ENCODE measurements around the gene ORAI1.
"Not testable (repeated sequence)": the region's sequence is repeated elsewhere in the genome, so short reads cannot be mapped to it uniquely, and the experiment has no call there.

The ORAI1 gene

GRCh38 chr12:121579981-121580868 is 46.1 kb upstream of the ORAI1 start:
- no peak for TF ChIP-seq CTCF (IDR thresholded peaks at IDR 0.05; ENCODE audit: insufficient read depth, low read length, missing control alignments)
- DNase-seq (ENCODE audit: low read depth, low spot score): no peak
- POLR2A ChIA-PET: interaction anchor here (0.5 to 0.6 kb wide), 4 partner anchors 10 to 77 kb away, joined by 3 to 5 read pairs (median 4); no protein-coding TSS in a partner anchor
- CTCF ChIA-PET: interaction anchor here (0.9 to 4.6 kb wide), 3 partner anchors 8 to 214 kb away, joined by 3 to 54 read pairs (median 5); partner anchors contain the start of gene ORAI1
- H3K4me3 ChIP-seq (ENCODE audit: low read depth, low read length): peak overlapping the region; percentile 61

GRCh38 chr12:121580959-121581685 is 45.2 kb upstream of the ORAI1 start, which contains the start of gene KDM2B:
TSS of gene KDM2B (minus strand) at chr12:121581023. CDS start at chr12:121580911, 112 bp downstream.
- no peak for DNase-seq (ENCODE audit: low read depth, low spot score)
- CTCF ChIA-PET: interaction anchor here (0.8 to 4.6 kb wide), 5 partner anchors 9 to 46 kb away, joined by 3 to 54 read pairs (median 8); partner anchors contain the start of gene ORAI1

GRCh38 chr12:121581686-121582429 is 44.5 kb upstream of the ORAI1 start:
- no peak for DNase-seq (ENCODE audit: low read depth, low spot score)
- ChIA-PET POLR2A (no interaction called here), CTCF (interaction anchor here (0.8 to 2.5 kb wide), 5 partner anchors 9 to 45 kb away, joined by 3 to 12 read pairs (median 5); partner anchors contain the start of gene ORAI1)
- TF ChIP-seq CTCF (IDR thresholded peaks at IDR 0.05; ENCODE audit: insufficient read depth, low read length, missing control alignments): no peak
- H3K4me3 ChIP-seq (ENCODE audit: low read depth, low read length): peak overlapping the region; percentile 61

More at GRCh38 chr12:121580959-121581685, 45.2 kb upstream of the ORAI1 start, which contains the start of gene KDM2B:
- H3K4me3 ChIP-seq (ENCODE audit: low read depth, low read length): peak within 1 kb of the TSS; percentile 61
- TF ChIP-seq CTCF (IDR thresholded peaks at IDR 0.05; ENCODE audit: insufficient read depth, low read length, missing control alignments): no peak
- POLR2A ChIA-PET: interaction anchor here (0.5 kb wide), 1 partner anchor 9 kb away, joined by 5 read pairs; no protein-coding TSS in a partner anchor

GRCh38 chr12:121582583-121583333 is 43.6 kb upstream of the ORAI1 start:
- ChIA-PET CTCF (interaction anchor here (1.0 to 2.5 kb wide), 3 partner anchors 23 to 44 kb away, joined by 4 to 12 read pairs (median 8); partner anchors contain the start of gene ORAI1), POLR2A (no interaction called here)
- H3K4me3 ChIP-seq (ENCODE audit: low read depth, low read length): no peak overlapping the region
- TF ChIP-seq CTCF (IDR thresholded peaks at IDR 0.05; ENCODE audit: insufficient read depth, low read length, missing control alignments): no peak
- DNase-seq (ENCODE audit: low read depth, low spot score): no peak

- POLR2A ChIA-PET; H3K4me3 ChIP-seq (ENCODE audit: low read depth, low read length); DNase-seq (ENCODE audit: low read depth, low spot score): not testable (repeated sequence)
- CTCF ChIA-PET: interaction anchor here (0.7 to 2.5 kb wide), 2 partner anchors 30 to 43 kb away, joined by 3 to 8 read pairs; partner anchors contain the start of gene ORAI1
Measured at GRCh38 chr12:121583334-121583661, 43.0 kb upstream of the ORAI1 start.

GRCh38 chr12:121584885-121585284 is 41.4 kb upstream of the ORAI1 start:
- CTCF ChIA-PET: interaction anchor here (1.3 to 1.5 kb wide), 2 partner anchors 25 to 33 kb away, joined by 3 read pairs; no protein-coding TSS in a partner anchor
- POLR2A ChIA-PET; DNase-seq (ENCODE audit: low read depth, low spot score); H3K4me3 ChIP-seq (ENCODE audit: low read depth, low read length): not testable (repeated sequence)
